22Rv1 (cell line): ENCODE measurements around the gene LCE2A.

Source experiments
- H3K27ac ChIP-seq: fragments of 450-650 bp; 2 replicates; pipeline ENCODE4 v1.5.1; 2017
- CTCF ChIP-seq: fragments of 450-650 bp; IDR thresholded peaks from 2 replicates; pipeline ENCODE4 v1.5.1; 2017; ENCODE audit warnings: mild to moderate bottlenecking
- ZFX ChIP-seq: fragments of 450-650 bp; IDR thresholded peaks from 2 replicates; pipeline ENCODE4 v1.6.1; 2017; ENCODE audit warnings: antibody characterized with exemption, borderline replicate concordance

Gene LCE2A

GRCh38 chr1:152707860-152708259, 9.7 kb downstream of the LCE2A start, which contains the start of gene LCE4A:
TSS of gene LCE4A (plus strand) at chr1:152708160. CDS start at chr1:152709076, 916 bp downstream.
- no peak for TF ChIP-seq CTCF
- no peak for TF ChIP-seq ZFX
- H3K27ac ChIP-seq, result no peak within 1 kb of the TSS

DNA sequence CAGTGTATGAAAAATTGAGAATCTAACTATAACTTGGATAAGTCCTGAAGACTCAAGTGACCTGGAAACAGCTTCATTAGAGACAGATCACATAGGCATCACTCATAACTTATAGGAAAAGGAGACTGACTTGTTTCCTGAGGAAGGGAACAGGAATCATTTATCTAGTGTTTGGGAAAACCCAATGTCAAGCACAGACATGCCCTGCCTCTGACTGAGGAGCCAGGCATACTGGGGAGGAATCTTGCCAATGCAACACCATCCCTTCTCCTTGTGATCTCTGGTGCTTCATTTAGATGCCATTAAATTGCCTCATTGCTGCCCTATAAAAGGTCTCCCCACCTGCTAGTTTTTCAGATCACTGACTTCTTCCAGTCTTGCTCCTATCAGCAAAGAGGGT, 20.1 kb downstream of the LCE2A start:
- no peak overlapping the region for H3K27ac ChIP-seq
- TF ChIP-seq ZFX, result no peak
- no peak for TF ChIP-seq CTCF

GRCh38 chr1:152725261-152725660, 27.1 kb downstream of the LCE2A start:
- H3K27ac ChIP-seq, result no peak overlapping the region
- no peak for TF ChIP-seq ZFX
- TF ChIP-seq CTCF, result no peak

DNA sequence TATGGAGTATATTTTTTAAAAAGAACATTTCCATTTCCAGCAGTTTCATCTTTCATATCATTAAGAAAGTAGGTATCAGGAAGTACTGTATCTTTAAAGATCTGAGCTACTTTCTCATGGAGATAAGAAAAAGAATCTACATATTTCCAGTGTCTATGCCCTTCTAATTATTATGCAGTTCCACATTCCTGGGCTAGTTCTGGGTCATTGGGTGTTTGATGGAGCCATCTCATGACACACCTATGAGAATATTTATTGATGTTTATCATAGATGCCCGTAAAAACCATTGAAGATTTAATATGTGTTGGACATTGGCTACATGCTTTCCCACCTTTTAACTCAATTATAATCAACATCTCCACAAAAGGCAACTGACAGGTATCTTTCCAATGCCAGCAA, 30.8 kb downstream of the LCE2A start:
- no peak overlapping the region for H3K27ac ChIP-seq
- TF ChIP-seq ZFX, result no peak
- TF ChIP-seq CTCF, result no peak

DNA sequence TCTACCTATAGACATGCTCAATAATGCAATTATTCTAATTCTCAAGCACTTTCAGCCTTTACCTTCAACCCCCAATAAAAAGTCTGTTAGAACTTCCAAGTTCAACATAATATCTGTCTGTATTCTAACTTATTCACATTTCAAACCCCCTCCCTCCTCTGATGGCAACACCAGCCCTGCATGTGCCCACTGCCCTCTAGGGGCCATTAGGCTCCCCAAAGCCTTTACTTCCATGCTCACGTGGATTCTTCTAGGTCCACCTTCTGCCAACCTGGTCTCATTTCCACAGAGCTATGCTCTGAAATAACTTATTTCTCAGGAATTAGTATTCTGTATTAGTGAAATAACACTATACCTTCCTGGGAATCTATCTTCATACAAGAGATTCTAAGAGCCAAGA, 37.5 kb downstream of the LCE2A start:
- TF ChIP-seq CTCF, result peak; percentile 32
- no peak for TF ChIP-seq ZFX
- no peak overlapping the region for H3K27ac ChIP-seq

- H3K27ac ChIP-seq, result no peak overlapping the region
- TF ChIP-seq ZFX (no peak), CTCF (no peak)
Measured at GRCh38 chr1:152737997-152738396, 39.9 kb downstream of the LCE2A start.

DNA sequence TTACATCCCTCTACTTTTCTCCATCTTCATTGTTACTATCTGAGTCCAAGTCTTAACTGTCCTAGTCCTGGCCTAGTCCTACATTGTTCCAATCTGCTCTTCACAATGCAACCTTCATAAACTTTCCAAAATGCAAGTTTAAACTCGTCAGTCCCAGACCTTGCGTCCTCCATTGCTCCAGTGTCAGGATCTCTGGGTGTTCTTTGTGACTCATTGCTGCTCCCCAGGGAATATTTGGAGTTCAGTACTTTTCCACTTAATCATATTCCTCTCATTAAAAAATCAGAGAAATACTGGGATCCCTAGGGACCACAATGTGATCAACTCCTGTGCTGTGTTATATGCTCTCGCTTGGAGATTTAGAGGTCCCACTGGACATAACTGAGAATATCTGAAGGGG, 41.7 kb downstream of the LCE2A start:
- H3K27ac ChIP-seq, result no peak overlapping the region
- TF ChIP-seq CTCF (no peak), ZFX (no peak)
